Endothelial cell (in vitro differentiated cells): ENCODE measurements around the gene TMEM151A. TPM values are rescaled to one million over a fixed set of nuclear protein-coding genes. Genes with fewer than 3 reads are reported as not detected.

Source experiments
- DNase-seq: peaks from one replicate; pipeline ENCODE4 v3.0.0; 2021; ENCODE audit warnings: low spot score
- H3K27ac Mint-ChIP-seq: one replicate; pipeline ENCODE4 v1.8.0; 2021; ENCODE audit warnings: mixed read lengths, inconsistent platforms; ENCODE audit not compliant: unreplicated experiment
- H3K27me3 Mint-ChIP-seq: one replicate; pipeline ENCODE4 v1.8.0; 2021; ENCODE audit warnings: mild to moderate bottlenecking, moderate library complexity, mixed read lengths, inconsistent platforms; ENCODE audit not compliant: unreplicated experiment
- H3K36me3 Mint-ChIP-seq: one replicate; pipeline ENCODE4 v1.8.0; 2021; ENCODE audit warnings: mild to moderate bottlenecking, low read depth, mixed read lengths, inconsistent platforms; ENCODE audit not compliant: unreplicated experiment
- H3K4me1 Mint-ChIP-seq: one replicate; pipeline ENCODE4 v1.8.0; 2021; ENCODE audit warnings: mild to moderate bottlenecking, mixed read lengths, inconsistent platforms; ENCODE audit not compliant: unreplicated experiment
- H3K4me3 Mint-ChIP-seq: one replicate; pipeline ENCODE4 v1.8.0; 2021; ENCODE audit warnings: mild to moderate bottlenecking, mixed read lengths, inconsistent platforms; ENCODE audit not compliant: unreplicated experiment
- H3K9me3 Mint-ChIP-seq: one replicate; pipeline ENCODE4 v1.8.0; 2021; ENCODE audit warnings: mixed read lengths, inconsistent platforms; ENCODE audit not compliant: unreplicated experiment
- total RNA-seq: library from RNA; stranded (reverse); fragmentation: NEBNext Ultra II Directional; extraction: Animal tissue kit (Norgen Biotek cat#: 25700); gene quantifications from one replicate; pipeline ENCODE4 v1.2.1, GENCODE V29; 2021; ENCODE audit not compliant: unreplicated experiment
- TF ChIP-seq, protein P1 (sequence below): fragments of 200-600 bp; sonication (generic); IDR thresholded peaks from one replicate; pipeline ENCODE4 v1.5.0; 2021; ENCODE audit warnings: antibody characterized with exemption; ENCODE audit not compliant: unreplicated experiment

Gene TMEM151A
- total RNA-seq, 1 donor from 2014 or later = not detected

DNA sequence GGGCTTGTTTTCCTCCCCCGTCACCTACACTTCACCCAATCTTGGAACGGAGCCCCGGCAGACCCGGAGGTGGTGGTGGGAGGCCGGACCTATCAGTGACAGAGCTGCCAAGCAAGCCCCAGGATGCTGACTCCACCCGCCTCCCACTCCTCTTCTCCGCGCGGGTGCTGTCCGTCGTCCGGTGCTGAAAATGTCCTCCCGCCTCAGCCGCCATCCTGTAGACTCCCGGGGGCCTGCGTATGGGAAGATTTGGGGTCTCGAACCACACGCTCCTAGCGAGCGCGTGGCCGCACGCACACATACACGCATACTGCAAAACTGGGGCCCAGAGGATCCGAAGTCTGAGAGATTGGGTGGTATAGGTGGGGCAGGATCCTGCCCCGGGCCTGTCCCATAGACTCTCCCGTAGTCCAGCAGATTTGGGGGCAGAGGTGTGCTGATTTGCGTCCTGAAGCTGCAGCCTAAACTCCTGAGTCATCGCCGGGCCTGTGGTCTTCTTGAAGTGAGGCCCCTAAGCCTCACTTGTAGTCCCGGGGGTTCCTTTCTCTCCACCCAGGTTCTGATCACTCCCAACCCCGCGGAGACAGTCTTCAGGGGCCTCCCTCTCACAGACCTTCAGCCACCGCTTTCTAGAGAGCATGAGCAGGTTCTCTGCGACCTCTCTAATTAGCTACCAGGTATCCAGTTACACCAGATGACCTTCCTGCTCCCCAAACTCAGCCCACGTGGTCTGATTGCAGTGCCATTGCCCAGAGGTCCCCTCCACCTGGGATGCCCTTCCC lies 2.0 kb upstream of the TMEM151A start:
- TF ChIP-seq, protein P1, sequence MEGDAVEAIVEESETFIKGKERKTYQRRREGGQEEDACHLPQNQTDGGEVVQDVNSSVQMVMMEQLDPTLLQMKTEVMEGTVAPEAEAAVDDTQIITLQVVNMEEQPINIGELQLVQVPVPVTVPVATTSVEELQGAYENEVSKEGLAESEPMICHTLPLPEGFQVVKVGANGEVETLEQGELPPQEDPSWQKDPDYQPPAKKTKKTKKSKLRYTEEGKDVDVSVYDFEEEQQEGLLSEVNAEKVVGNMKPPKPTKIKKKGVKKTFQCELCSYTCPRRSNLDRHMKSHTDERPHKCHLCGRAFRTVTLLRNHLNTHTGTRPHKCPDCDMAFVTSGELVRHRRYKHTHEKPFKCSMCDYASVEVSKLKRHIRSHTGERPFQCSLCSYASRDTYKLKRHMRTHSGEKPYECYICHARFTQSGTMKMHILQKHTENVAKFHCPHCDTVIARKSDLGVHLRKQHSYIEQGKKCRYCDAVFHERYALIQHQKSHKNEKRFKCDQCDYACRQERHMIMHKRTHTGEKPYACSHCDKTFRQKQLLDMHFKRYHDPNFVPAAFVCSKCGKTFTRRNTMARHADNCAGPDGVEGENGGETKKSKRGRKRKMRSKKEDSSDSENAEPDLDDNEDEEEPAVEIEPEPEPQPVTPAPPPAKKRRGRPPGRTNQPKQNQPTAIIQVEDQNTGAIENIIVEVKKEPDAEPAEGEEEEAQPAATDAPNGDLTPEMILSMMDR = no peak
- Mint-ChIP-seq H3K27me3 (peaks cover 24% of the 10 kb centered on the region), H3K4me1 (peaks cover 18% of the 10 kb centered on the region), H3K4me3 (peak overlapping the region; percentile 94), H3K36me3 (peaks cover 4% of the 10 kb centered on the region), H3K27ac (peak overlapping the region; percentile 72), H3K9me3 (no peaks in the 10 kb centered on the region)
- DNase-seq = peak; percentile 83

DNA sequence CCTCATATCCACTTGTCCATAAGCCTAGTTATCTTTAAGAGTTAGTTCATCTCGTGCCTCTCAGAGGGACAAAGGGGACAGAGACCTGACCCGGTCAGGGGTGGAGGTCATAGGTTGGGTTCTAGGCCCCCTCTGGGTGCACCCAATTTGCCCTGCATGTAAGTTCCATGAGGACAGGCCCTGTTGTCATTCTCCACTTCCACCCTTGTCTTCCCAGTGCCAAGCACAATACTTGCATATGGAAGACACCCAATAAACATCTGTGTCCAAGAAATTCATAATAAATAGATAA lies 1.4 kb upstream of the TMEM151A start:
- peaks cover 24% of the 10 kb centered on the region for H3K27me3 Mint-ChIP-seq
- no peaks in the 10 kb centered on the region for H3K9me3 Mint-ChIP-seq
- H3K4me3 Mint-ChIP-seq = peak overlapping the region; percentile 94
- no peak for DNase-seq
- TF ChIP-seq, protein P1 = no peak
- peaks cover 18% of the 10 kb centered on the region for H3K4me1 Mint-ChIP-seq
- peaks cover 4% of the 10 kb centered on the region for H3K36me3 Mint-ChIP-seq
- H3K27ac Mint-ChIP-seq = peak overlapping the region; percentile 36

DNA sequence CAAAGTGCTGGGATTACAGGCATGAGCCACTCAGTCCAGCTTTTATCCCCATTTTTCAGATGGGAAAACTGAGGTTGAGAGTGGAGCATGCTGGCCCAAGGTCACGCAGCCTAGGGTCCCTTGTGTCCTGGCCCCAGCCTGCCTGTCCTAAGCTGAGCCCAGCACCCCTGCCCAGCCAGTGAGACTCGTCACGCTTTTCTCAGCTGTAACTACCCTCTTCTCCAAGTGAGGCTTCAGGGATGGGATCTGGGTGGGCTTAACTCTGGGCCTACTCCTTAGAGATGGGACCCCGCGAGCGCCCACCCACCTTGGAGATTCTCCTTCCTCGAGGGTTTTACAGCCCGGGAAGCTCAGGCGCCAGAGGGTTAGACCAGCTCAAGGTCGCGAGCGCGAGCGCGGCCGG lies 390 bp upstream of the TMEM151A start:
- H3K4me1 Mint-ChIP-seq = peaks cover 18% of the 10 kb centered on the region
- no peak for DNase-seq
- peaks cover 4% of the 10 kb centered on the region for H3K36me3 Mint-ChIP-seq
- H3K4me3 Mint-ChIP-seq = peak overlapping the region; percentile 94
- H3K27me3 Mint-ChIP-seq = peaks cover 28% of the 10 kb centered on the region
- no peak overlapping the region for H3K27ac Mint-ChIP-seq
- H3K9me3 Mint-ChIP-seq = no peaks in the 10 kb centered on the region
- TF ChIP-seq, protein P1 = no peak

DNA sequence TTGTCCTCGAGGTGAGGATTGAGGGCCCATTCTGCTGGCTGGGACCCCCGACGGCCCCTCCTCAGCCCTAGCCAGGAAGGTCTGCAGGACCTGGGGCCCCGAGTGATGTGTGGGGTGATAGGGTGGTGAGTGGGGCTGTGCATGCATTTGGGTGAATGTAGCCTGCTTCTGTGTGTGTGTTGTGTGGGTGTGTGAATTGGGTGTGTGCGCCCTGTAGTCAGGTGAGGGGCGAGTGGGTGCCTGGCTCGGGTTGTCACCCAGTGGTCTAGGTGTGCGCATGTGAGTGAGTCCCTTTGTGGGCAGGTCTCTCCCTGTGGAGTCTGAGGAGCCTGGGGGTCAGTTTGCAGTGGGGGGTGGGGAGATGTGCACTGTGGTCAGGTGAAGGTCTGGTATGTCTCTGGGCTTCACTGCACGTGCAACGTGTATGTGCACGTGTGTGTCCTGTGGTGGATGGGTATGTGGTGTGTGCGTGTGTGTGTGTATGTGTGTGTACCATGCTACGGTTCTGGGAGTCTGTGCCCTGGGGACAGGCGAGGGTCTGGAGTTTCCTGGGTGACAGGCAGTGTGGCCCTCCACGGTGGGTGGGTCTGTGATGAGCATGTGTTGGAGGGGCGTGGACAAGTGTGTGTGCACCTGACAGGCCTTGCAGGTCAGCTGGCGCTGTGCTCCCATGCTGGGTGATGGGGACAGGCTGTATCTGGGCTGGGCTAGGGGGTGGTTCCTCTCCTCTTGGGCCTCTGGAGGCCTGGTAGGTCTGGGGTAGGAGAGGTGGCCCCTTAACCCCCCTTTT lies 1.0 kb downstream of the TMEM151A start:
- Mint-ChIP-seq H3K4me3 (peak overlapping the region; percentile 62), H3K27me3 (peaks cover 27% of the 10 kb centered on the region), H3K4me1 (peaks cover 18% of the 10 kb centered on the region), H3K9me3 (no peaks in the 10 kb centered on the region), H3K27ac (peak overlapping the region; percentile 7), H3K36me3 (peaks cover 4% of the 10 kb centered on the region)
- TF ChIP-seq, protein P1 = no peak
- no peak for DNase-seq

DNA sequence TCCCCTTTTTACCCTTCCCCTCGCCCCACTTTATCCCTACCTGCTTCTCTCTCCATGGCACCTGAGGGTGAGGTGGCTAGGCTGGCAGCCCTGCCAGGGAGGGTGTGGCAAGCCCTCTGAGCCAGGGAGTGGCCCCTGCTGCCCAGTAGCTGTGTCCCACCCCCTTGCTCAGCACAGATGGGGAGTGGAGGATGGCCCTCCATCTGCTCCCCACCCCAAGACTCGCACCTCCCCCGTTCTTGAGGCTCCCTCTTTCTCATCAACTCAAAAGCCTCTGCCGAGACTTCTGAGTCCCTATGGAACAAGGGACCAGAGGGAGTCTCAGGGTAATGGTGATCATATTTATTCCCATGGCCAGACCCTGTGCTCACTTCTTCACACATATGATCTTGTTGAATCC lies 1.7 kb downstream of the TMEM151A start:
- TF ChIP-seq, protein P1 = no peak
- H3K27ac Mint-ChIP-seq = peak overlapping the region; percentile 18
- peaks cover 14% of the 10 kb centered on the region for H3K4me1 Mint-ChIP-seq
- peaks cover 4% of the 10 kb centered on the region for H3K36me3 Mint-ChIP-seq
- no peaks in the 10 kb centered on the region for H3K9me3 Mint-ChIP-seq
- H3K4me3 Mint-ChIP-seq = peak overlapping the region; percentile 9
- DNase-seq = no peak
- H3K27me3 Mint-ChIP-seq = peaks cover 27% of the 10 kb centered on the region
